ENCODE data around the gene CRYL1. TPM values are rescaled to one million over a fixed set of nuclear protein-coding genes. Genes with fewer than 3 reads are reported as not detected.

The CRYL1 gene
- total RNA-seq, 1 donor from 2014 or later: 13.1 TPM

DNA sequence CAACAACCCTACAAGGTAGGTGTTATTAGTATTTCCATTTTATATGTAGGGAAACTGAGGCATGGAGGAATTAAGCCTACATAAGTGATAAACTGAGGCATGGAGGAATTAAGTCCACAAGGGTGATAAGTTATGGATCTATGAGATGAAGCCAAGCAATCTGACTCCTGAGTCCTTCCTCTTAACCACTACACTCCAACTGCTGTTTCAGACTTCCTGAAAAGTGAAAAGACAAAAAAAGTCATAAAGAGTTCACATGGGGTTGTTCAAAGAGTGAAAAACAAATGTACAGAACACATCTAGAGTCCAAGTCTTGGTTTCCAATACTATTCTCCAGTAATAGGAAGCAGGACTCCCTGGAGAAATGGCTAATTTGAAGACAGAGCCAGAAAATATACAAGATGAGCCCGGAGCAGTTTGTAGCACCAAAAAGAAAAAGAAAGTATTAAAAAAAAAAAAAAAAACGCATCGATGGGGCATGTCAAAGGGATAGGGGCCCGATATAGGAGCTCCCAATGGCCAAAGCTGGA, 12.1 kb downstream of the CRYL1 start:
- H3K27ac ChIP-seq: no peak overlapping the region
- no peak for DNase-seq (ENCODE audit: low spot score in 2 of 2)
- H3K27me3 ChIP-seq: no peaks in the 10 kb centered on the region
- TF ChIP-seq, protein P1, sequence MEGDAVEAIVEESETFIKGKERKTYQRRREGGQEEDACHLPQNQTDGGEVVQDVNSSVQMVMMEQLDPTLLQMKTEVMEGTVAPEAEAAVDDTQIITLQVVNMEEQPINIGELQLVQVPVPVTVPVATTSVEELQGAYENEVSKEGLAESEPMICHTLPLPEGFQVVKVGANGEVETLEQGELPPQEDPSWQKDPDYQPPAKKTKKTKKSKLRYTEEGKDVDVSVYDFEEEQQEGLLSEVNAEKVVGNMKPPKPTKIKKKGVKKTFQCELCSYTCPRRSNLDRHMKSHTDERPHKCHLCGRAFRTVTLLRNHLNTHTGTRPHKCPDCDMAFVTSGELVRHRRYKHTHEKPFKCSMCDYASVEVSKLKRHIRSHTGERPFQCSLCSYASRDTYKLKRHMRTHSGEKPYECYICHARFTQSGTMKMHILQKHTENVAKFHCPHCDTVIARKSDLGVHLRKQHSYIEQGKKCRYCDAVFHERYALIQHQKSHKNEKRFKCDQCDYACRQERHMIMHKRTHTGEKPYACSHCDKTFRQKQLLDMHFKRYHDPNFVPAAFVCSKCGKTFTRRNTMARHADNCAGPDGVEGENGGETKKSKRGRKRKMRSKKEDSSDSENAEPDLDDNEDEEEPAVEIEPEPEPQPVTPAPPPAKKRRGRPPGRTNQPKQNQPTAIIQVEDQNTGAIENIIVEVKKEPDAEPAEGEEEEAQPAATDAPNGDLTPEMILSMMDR (IDR thresholded peaks at IDR 0.05): no peak
- no peaks in the 10 kb centered on the region for H3K4me1 ChIP-seq
- H3K4me3 ChIP-seq: no peak overlapping the region
- no peaks in the 10 kb centered on the region for H3K9me3 ChIP-seq
- intact Hi-C loops (cut with DNase I): no loop called here
- peaks cover 20 to 29% of the 10 kb centered on the region in 2 donors for H3K36me3 ChIP-seq

DNA sequence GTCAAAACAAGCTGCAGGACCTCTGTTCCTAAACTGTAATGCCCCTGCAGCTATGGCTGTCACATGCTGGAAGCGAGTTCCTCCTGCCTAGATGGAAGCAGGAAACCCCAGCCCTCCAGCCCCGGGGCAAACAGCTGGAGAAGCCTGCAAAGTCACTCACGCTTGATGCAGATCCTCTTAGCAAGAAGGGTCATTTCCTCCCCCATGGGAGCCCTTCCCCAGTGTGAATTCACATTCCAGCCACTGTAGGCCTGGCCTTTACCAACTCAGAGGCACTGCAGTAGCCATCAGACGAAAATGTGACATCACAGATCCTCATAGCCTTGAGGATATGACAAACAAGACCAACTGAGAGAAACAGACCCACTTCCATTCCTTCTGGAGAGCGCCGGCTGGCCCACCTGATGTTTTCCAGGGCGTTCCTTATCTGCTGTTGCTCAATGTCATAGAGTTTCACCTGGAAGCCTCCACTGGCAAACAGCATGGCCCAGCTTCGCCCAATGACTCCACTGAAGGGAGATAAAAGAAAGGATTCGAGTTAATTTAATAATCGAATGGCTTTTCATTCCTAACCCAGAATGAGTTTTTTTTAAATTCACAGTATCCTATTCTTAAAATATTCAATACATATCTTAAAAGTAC, 13.5 kb downstream of the CRYL1 start:
- intact Hi-C loops (cut with DNase I): no loop called here
- no peak overlapping the region for H3K27ac ChIP-seq
- peaks cover 20 to 29% of the 10 kb centered on the region in 2 donors for H3K36me3 ChIP-seq

DNA sequence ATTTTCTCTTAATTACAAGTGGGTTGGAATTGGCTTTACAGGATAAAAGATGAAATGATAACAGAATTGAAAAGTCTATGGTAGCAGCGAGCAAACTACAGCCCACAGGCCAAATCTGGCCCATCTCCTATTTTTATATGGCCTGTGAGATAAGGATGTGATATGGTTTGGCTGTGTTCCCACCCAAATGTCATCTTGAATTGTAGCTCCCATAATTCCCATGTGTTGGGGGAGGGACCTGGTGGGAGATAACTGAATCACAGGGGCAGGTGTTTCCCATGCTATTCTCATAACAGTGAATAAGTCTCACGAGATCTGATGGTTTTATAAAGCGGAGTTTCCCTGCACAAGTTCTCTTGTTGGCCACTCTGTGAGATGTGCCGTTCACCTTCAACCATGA, 19.0 kb downstream of the CRYL1 start:
- no peak for DNase-seq (ENCODE audit: low spot score in 2 of 2)
- Histone ChIP-seq H3K9me3 (no peaks in the 10 kb centered on the region), H3K4me3 (no peak overlapping the region), H3K4me1 (no peaks in the 10 kb centered on the region), H3K36me3 (peaks cover 15 to 20% of the 10 kb centered on the region in 2 donors), H3K27ac (no peak overlapping the region), H3K27me3 (no peaks in the 10 kb centered on the region)
- TF ChIP-seq, protein P1 (IDR thresholded peaks at IDR 0.05): no peak
- intact Hi-C loops (cut with DNase I): no loop called here

More for the DNA sequence above, 13.5 kb downstream of the CRYL1 start:
- no peak for DNase-seq (ENCODE audit: low spot score in 2 of 2)
- TF ChIP-seq, protein P1 (IDR thresholded peaks at IDR 0.05): no peak
- H3K4me1 ChIP-seq: no peaks in the 10 kb centered on the region
- H3K4me3 ChIP-seq: no peak overlapping the region
- no peaks in the 10 kb centered on the region for H3K27me3 ChIP-seq
- H3K9me3 ChIP-seq: no peaks in the 10 kb centered on the region

DNA sequence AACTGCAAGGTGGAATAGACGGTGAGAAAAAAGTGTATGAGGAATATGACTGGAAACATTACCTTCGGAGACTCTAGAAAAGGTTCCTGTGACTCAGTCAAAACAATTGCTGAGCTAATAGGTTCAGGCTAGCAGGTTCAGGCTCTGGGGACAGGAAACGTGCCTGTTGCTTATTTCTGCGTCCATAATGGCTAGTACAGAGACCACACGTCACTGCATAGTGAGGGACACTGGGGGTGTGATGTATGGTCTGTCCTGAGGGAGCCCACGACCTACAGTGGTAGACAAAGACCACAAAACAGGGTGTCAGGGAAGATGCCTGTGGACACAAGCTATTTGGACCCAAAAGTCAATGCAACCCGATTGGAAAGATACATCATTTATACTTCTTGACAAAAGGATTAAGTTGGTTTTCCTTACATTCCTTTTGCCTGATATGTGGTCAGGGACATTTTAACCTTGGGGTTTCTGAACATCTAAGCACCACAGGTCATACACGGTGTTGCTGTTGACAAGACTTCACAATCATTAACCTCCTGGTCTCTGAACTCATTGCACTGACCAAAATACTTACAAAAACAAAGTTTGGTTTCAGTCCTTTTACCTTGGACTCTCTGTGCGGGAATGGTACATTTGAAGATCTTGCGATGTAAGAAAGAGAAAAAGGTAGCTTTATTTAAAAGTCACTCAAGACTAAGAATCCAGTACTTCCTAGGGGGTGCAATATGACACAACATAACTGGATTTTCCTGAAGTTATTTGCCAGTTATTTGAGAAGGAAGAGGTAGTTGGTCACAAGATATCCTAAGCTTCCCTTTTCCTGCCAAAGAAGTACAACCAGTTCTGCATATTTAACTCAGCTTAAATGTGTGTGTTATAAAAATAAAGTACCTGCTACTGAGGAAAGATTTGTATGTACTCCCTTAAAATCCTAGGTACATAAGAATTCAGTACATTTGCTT, 20.0 kb downstream of the CRYL1 start:
- no peak for DNase-seq (ENCODE audit: low spot score in 2 of 2)
- Histone ChIP-seq H3K9me3 (no peaks in the 10 kb centered on the region), H3K27ac (no peak overlapping the region), H3K4me3 (no peak overlapping the region), H3K36me3 (peaks cover 6 to 11% of the 10 kb centered on the region in 2 donors), H3K4me1 (no peaks in the 10 kb centered on the region), H3K27me3 (no peaks in the 10 kb centered on the region)
- intact Hi-C loops (cut with DNase I): no loop called here
- TF ChIP-seq, protein P1 (IDR thresholded peaks at IDR 0.05): no peak

DNA sequence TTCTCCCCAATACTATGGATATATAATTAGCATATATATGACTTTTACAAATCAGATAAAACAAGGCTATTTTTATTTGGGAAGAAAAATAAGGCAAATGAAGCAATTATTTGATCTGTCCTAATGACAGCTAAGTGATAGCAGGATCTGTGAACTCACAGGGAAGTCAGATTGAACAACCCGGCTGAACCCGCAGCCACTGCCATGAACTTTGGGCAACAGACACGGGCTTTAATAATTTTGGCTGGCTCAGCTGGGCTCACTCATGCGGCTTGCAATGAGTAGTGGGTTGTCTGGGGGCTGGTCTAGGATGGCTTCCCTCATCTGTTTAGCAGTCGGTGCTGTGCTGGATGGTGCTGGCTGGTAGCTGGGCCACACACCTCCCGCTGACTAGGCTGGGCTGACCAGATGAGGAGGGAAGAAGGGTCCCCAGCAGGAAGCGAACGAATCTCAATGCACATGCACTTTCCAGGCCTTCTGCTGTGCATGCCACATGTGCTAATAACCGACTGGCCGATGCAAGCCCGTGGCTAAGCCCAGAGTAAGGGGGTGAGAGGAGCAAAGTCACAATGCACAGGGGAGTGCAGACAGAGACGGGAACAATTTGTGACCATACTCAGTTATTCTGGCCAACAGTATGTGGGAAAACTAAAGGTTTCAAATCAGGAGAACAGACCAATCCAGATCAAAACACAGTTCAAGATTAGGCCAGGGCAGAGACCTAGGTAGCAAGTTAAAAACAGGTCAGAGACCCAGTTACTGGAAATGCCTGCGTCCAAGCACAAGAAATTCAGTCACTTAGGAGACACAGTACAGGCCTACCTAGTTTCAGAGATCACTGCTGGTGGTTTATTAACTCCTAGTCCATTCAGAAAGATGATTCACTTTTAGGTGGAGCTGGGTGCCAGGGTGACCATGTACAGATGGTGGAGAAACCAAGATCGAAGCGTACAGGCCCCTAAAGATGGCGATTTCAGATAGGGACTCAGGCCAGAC, 22.3 kb downstream of the CRYL1 start:
- intact Hi-C loops (cut with DNase I): no loop called here
- Histone ChIP-seq H3K4me3 (no peak overlapping the region), H3K27ac (no peak overlapping the region), H3K36me3 (peaks cover 6% of the 10 kb centered on the region in 2 donors), H3K4me1 (no peaks in the 10 kb centered on the region), H3K9me3 (no peaks in the 10 kb centered on the region), H3K27me3 (no peaks in the 10 kb centered on the region)
- DNase-seq (ENCODE audit: low spot score in 2 of 2): no peak
- TF ChIP-seq, protein P1 (IDR thresholded peaks at IDR 0.05): no peak
